AG04450 (cell line): ENCODE results near the gene FAM32A. TPM values are rescaled to one million over a fixed set of nuclear protein-coding genes. Genes with fewer than 3 reads are reported as not detected.

Experiments used
- CTCF ChIA-PET: fragments of 300-600, 350-600 bp; formaldehyde crosslinking; extraction: SDS; loops from one replicate; lab custom pipeline; 2022; ENCODE audit warnings: antibody characterized with exemption, inconsistent platforms; lab: Charles Lee
- POLR2A ChIA-PET: fragments of 350-600 bp; formaldehyde crosslinking; extraction: SDS; loops from one replicate; lab custom pipeline; 2021; ENCODE audit warnings: antibody characterized with exemption, inconsistent platforms; lab: Yijun Ruan, JAX
- DNase-seq: peaks from one replicate; pipeline ENCODE4 v3.0.0-alpha.2; 2011; ENCODE audit warnings: low read depth, low spot score
- H3K27ac ChIP-seq: one replicate; pipeline ENCODE4 v1.5.1; 2012; ENCODE audit warnings: low read depth, low read length, control low read depth
- H3K27me3 ChIP-seq: one replicate; pipeline ENCODE4 v1.6.0; 2012; ENCODE audit warnings: low read length; ENCODE audit not compliant: control insufficient read depth, insufficient read depth
- H3K4me3 ChIP-seq: 2 replicates; pipeline ENCODE4 v1.5.1; 2011; ENCODE audit warnings: mild to moderate bottlenecking, low read depth, low read length, control low read depth
- H3K9me3 ChIP-seq: 2 replicates; pipeline ENCODE4 v1.5.1; 2012; ENCODE audit warnings: low read length; ENCODE audit not compliant: control insufficient read depth, insufficient read depth
- polyA plus RNA-seq: library from polyadenylated mRNA; depleted of rRNA; stranded (reverse); fragments of >200 nt; gene quantifications from 2 replicates; pipeline ENCODE4 v1.2.3, GENCODE V29; 2011
- TF ChIP-seq, protein P1 (sequence below): IDR thresholded peaks from 2 replicates; pipeline ENCODE4 v1.5.1; 2011; ENCODE audit warnings: low read depth, low read length, control low read depth, inconsistent platforms

The FAM32A gene
- polyA plus RNA-seq, 1 experiment: 177 TPM

GRCh38 chr19:16203256-16204004 is 18.2 kb downstream of the FAM32A start:
- ChIA-PET CTCF (no interaction called here), POLR2A (no interaction called here)
- Histone ChIP-seq H3K9me3 (no peaks in the 10 kb centered on the region; the same call in 1 of the 2 replicates), H3K27ac (no peak overlapping the region), H3K27me3 (no peaks in the 10 kb centered on the region), H3K4me3 (no peak overlapping the region)
- no peak for DNase-seq
- TF ChIP-seq, protein P1, sequence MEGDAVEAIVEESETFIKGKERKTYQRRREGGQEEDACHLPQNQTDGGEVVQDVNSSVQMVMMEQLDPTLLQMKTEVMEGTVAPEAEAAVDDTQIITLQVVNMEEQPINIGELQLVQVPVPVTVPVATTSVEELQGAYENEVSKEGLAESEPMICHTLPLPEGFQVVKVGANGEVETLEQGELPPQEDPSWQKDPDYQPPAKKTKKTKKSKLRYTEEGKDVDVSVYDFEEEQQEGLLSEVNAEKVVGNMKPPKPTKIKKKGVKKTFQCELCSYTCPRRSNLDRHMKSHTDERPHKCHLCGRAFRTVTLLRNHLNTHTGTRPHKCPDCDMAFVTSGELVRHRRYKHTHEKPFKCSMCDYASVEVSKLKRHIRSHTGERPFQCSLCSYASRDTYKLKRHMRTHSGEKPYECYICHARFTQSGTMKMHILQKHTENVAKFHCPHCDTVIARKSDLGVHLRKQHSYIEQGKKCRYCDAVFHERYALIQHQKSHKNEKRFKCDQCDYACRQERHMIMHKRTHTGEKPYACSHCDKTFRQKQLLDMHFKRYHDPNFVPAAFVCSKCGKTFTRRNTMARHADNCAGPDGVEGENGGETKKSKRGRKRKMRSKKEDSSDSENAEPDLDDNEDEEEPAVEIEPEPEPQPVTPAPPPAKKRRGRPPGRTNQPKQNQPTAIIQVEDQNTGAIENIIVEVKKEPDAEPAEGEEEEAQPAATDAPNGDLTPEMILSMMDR: no peak

- H3K9me3 ChIP-seq: no peaks in the 10 kb centered on the region; the same call in 1 of the 2 replicates
- ChIA-PET CTCF (no interaction called here), POLR2A (no interaction called here)
- no peaks in the 10 kb centered on the region for H3K27me3 ChIP-seq
- no peak for DNase-seq
- TF ChIP-seq, protein P1: no peak
- H3K4me3 ChIP-seq: no peak overlapping the region
- no peak overlapping the region for H3K27ac ChIP-seq
These were observed 18.7 kb downstream of the FAM32A start for GRCh38 chr19:16204005-16204294.

- H3K27me3 ChIP-seq: no peaks in the 10 kb centered on the region
- CTCF ChIA-PET: no interaction called here
- no peak overlapping the region for H3K4me3 ChIP-seq
- TF ChIP-seq, protein P1: no peak
- POLR2A ChIA-PET: no interaction called here
- no peak for DNase-seq
- H3K27ac ChIP-seq: no peak overlapping the region
- H3K9me3 ChIP-seq: no peaks in the 10 kb centered on the region; the same call in 1 of the 2 replicates
These were observed 20.2 kb downstream of the FAM32A start for GRCh38 chr19:16205205-16206045.

- no peak for DNase-seq
- H3K4me3 ChIP-seq: no peak overlapping the region
- POLR2A ChIA-PET: no interaction called here
- TF ChIP-seq, protein P1: no peak
- no peaks in the 10 kb centered on the region for H3K27me3 ChIP-seq
- no peak overlapping the region for H3K27ac ChIP-seq
- CTCF ChIA-PET: no interaction called here
- peaks cover under 1% of the 10 kb centered on the region for H3K9me3 ChIP-seq
These were observed 20.9 kb downstream of the FAM32A start for GRCh38 chr19:16206046-16206605.

GRCh38 chr19:16206637-16207036 is 21.4 kb downstream of the FAM32A start:
- Histone ChIP-seq H3K9me3 (peaks cover 5% of the 10 kb centered on the region), H3K27me3 (no peaks in the 10 kb centered on the region), H3K27ac (no peak overlapping the region), H3K4me3 (no peak overlapping the region)
- DNase-seq: no peak
- CTCF ChIA-PET: no interaction called here
- POLR2A ChIA-PET: no interaction called here
- TF ChIP-seq, protein P1: no peak
